Neural crest cell (in vitro differentiated cells): ENCODE data around the gene SMARCD1. TPM values are rescaled to one million over a fixed set of nuclear protein-coding genes. Genes with fewer than 3 reads are reported as not detected.

Source experiments
- DNase-seq: peaks from one replicate; pipeline ENCODE4 v3.0.0; 2021; ENCODE audit warnings: low read depth, mixed read lengths, low spot score
- H3K27ac Mint-ChIP-seq: one replicate; pipeline ENCODE4 v1.8.0; 2021; ENCODE audit warnings: mild to moderate bottlenecking, mixed read lengths; ENCODE audit not compliant: unreplicated experiment
- H3K27me3 Mint-ChIP-seq: 2 replicates; pipeline ENCODE4 v1.8.0; 2021; ENCODE audit warnings: low read depth, mild to moderate bottlenecking, mixed read lengths
- H3K36me3 Mint-ChIP-seq: 2 replicates; pipeline ENCODE4 v1.8.0; 2021; ENCODE audit warnings: low read depth, mild to moderate bottlenecking, mixed read lengths
- H3K4me1 Mint-ChIP-seq: 2 replicates; pipeline ENCODE4 v1.8.0; 2021; ENCODE audit warnings: mixed read lengths
- H3K4me3 Mint-ChIP-seq: one replicate; pipeline ENCODE4 v1.8.0; 2021; ENCODE audit warnings: mild to moderate bottlenecking, mixed read lengths
- H3K9me3 Mint-ChIP-seq: 2 replicates; pipeline ENCODE4 v1.8.0; 2021; ENCODE audit warnings: mixed read lengths
- total RNA-seq: library from RNA; stranded (reverse); gene quantifications from 2 replicates; pipeline ENCODE4 v1.2.1, GENCODE V29; 2021
- TF ChIP-seq, protein P1 (sequence below): fragments of 200-600 bp; sonication (generic); conservative IDR thresholded peaks from 2 replicates; pipeline ENCODE4 v1.5.0; 2021; ENCODE audit warnings: antibody characterized with exemption, mild to moderate bottlenecking

The SMARCD1 gene
- total RNA-seq, 1 donor from 2014 or later, result 187 TPM

- Mint-ChIP-seq H3K9me3 (no peaks in the 10 kb centered on the region), H3K4me3 (peak overlapping the region; percentile 97), H3K27ac (peak overlapping the region; percentile 94), H3K4me1 (peaks cover 30% of the 10 kb centered on the region), H3K36me3 (no peaks in the 10 kb centered on the region), H3K27me3 (no peaks in the 10 kb centered on the region)
- TF ChIP-seq, protein P1, sequence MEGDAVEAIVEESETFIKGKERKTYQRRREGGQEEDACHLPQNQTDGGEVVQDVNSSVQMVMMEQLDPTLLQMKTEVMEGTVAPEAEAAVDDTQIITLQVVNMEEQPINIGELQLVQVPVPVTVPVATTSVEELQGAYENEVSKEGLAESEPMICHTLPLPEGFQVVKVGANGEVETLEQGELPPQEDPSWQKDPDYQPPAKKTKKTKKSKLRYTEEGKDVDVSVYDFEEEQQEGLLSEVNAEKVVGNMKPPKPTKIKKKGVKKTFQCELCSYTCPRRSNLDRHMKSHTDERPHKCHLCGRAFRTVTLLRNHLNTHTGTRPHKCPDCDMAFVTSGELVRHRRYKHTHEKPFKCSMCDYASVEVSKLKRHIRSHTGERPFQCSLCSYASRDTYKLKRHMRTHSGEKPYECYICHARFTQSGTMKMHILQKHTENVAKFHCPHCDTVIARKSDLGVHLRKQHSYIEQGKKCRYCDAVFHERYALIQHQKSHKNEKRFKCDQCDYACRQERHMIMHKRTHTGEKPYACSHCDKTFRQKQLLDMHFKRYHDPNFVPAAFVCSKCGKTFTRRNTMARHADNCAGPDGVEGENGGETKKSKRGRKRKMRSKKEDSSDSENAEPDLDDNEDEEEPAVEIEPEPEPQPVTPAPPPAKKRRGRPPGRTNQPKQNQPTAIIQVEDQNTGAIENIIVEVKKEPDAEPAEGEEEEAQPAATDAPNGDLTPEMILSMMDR, result no peak
- no peak for DNase-seq
Measured at GRCh38 chr12:50111395-50111692, 26.2 kb downstream of the SMARCD1 start.

DNA sequence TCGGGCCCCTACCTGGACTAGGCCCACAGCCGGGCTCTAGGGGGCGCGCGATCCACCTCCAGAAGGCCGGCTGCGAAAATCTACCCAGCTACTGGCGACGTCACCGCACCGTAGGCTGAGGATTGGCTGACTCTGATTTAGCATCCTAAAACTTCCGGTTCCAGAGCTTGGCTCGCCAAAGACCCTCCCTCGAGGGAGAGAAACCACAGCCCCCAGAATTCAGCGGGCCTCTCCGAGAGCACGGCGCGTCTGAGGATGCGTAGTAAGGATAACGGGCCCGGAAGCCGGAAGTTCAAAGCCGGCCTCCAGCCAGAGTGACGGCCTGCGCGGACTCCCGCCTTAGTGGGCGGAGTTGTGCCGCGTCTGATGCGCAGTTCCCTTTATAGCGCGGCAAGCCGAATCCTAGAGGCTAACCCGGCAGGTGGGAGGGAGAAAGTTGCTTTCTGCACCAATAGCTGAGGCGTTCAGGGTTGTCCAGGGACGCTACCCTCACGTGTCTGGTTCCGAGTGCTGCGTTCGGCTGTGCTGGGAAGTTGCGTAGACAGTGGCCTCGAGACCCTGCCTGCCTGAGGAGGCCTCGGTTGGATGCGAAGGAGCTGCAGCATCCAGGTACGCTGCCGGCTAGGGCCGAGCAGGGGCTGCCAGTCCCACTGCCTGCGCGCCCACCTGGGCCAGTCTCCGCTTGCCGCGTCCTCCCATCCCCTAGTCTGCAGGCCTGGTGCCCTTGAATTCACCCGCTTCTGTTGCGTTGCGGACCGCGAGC lies 26.7 kb downstream of the SMARCD1 start, which contains the start of gene COX14:
COX14 (plus strand) TSS at position 544 of the 763 bp plus-strand sequence. CDS start 7,808 bp downstream, outside the sequence.
- H3K36me3 Mint-ChIP-seq, result no peaks in the 10 kb centered on the region
- TF ChIP-seq, protein P1, result peak; percentile 90
- peak; percentile 99 for DNase-seq
- H3K27ac Mint-ChIP-seq, result peak within 1 kb of the TSS; percentile 96
- peaks cover 30% of the 10 kb centered on the region for H3K4me1 Mint-ChIP-seq
- H3K9me3 Mint-ChIP-seq, result no peaks in the 10 kb centered on the region
- H3K27me3 Mint-ChIP-seq, result no peaks in the 10 kb centered on the region
- peak within 1 kb of the TSS; percentile 97 for H3K4me3 Mint-ChIP-seq

DNA sequence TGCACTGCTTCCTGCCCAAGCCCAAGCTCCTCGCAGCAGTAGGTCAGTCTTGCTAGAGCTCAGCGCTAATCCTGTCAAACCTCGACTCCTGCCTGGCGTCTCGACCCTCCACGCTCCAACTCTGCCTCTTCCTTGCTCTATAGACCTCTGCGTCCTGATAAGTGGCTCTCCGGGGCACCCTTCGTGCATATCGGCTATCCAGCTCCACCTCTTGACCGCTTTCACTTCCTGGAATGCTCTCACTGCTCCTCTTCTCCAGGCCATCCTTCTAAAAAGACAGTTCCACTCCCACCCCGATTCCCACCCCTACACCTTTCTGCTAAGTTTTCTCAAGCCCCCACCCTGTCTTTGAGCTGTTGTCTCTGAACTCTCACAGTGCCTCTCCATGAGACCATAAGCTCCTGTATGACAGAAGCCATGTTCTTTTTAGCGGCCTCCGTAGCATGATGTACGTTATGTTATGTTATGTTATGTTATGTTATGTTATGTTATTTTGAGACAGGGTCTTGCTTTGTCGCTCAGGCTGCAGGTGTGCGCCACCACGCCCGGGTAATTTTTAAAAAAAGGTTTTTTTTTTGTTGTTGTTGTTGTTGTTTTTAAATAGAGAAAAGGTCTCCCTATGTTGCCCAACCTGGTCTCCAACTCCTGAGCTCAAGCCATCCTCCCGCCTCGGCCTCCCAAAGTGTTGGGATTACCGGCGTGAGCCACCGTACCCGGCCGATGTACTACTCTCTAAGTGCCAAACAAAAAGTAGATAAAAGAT lies 27.5 kb downstream of the SMARCD1 start:
- Mint-ChIP-seq H3K4me3 (peak overlapping the region; percentile 97), H3K27ac (peak overlapping the region; percentile 96)
- no peak for DNase-seq

DNA sequence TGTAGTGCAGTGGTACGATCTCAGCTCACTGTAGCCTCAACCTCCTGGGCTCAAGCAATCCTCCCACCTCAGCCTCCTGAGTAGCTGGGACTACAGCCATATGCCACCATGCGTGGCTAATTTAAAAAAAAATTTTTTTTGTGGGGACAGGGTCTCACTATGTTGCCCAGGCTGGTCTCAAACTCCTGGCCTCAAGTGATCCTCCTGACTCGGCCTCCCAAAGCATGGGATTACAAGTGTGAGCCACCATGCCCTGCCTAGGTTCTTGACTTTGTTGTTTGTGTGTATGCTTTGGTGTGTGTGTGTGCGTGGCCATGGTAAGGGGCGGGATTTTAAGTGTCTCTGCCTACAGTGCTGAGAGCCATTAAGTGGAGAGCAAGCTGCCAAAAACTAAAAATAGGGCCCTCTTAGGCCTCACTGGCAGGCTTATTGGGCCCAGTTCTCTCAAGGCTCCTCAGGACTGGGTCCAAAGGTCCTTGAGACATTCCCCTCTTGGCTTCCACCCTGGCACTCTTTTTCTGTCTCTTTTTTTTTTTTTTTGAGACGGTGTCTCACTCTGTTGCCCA lies 32.0 kb downstream of the SMARCD1 start:
- no peak overlapping the region for H3K27ac Mint-ChIP-seq

More for the DNA sequence above, 27.5 kb downstream of the SMARCD1 start:
- TF ChIP-seq, protein P1, result no peak
- peaks cover 30% of the 10 kb centered on the region for H3K4me1 Mint-ChIP-seq
- H3K36me3 Mint-ChIP-seq, result no peaks in the 10 kb centered on the region
- H3K27me3 Mint-ChIP-seq, result no peaks in the 10 kb centered on the region
- H3K9me3 Mint-ChIP-seq, result no peaks in the 10 kb centered on the region

DNA sequence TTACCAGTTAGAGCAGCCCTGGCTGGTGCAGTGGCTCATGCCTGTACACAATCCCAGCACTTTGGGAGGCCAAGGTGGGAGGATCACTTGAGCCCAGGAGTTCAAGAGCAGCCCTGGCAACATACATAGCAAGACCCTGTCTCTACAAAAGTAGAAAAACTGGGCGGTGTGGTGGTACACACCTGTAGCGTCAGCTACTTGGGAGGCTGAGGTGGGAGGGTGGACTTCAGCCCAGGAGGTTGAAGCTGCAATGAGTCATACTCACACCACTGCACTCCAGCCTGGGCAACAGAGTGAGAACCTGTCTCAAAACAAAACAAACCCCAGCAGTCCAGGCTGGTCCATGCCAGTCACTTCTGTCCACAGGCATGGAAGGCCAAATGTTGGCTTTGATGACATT lies 34.2 kb downstream of the SMARCD1 start:
- peaks cover 3% of the 10 kb centered on the region for H3K4me1 Mint-ChIP-seq
- no peaks in the 10 kb centered on the region for H3K27me3 Mint-ChIP-seq
- H3K27ac Mint-ChIP-seq, result no peak overlapping the region
- no peak for DNase-seq
- TF ChIP-seq, protein P1, result no peak
- H3K9me3 Mint-ChIP-seq, result no peaks in the 10 kb centered on the region
- H3K36me3 Mint-ChIP-seq, result no peaks in the 10 kb centered on the region
- no peak overlapping the region for H3K4me3 Mint-ChIP-seq

More for the DNA sequence above, 32.0 kb downstream of the SMARCD1 start:
- TF ChIP-seq, protein P1, result no peak
- Mint-ChIP-seq H3K4me3 (no peak overlapping the region), H3K9me3 (no peaks in the 10 kb centered on the region), H3K27me3 (no peaks in the 10 kb centered on the region), H3K36me3 (no peaks in the 10 kb centered on the region), H3K4me1 (peaks cover 14% of the 10 kb centered on the region)
- DNase-seq, result no peak
